ENCODE measurements around the gene TAF11L14.
"Not testable (repeated sequence)": the region's sequence is repeated elsewhere in the genome, so short reads cannot be mapped to it uniquely, and the experiment has no call there.

The TAF11L14 gene

DNA sequence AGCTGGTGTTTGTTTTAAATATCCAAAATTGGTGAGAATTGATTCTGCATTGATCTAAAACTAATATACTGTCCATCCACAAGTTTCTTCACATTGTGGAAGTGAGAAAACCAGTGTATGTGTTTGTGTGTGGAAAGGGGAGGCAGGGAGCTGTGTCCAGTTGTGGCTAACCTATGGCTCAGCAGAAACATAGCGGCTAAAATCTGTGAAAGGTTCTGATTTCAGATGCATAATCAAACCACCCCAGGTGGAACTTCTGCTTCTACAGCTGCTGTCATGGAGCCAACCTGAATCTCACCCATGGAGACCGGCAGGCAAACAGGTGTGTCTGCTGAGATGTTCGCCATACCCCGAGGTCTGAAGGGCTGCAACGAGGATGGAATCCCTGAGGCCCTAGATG is at the start of gene TAF11L14:
Gene TAF11L14, plus strand, starts transcription at position 301 of the 400 bp plus-strand sequence.
- DNase-seq, result no peak

GRCh38 chr5:17585658-17586057 is 48.6 kb upstream of the TAF11L14 start, which contains the start of gene TAF11L7:
Gene TAF11L7 (minus strand): TSS chr5:17585758.
- not testable (repeated sequence) for DNase-seq

DNA sequence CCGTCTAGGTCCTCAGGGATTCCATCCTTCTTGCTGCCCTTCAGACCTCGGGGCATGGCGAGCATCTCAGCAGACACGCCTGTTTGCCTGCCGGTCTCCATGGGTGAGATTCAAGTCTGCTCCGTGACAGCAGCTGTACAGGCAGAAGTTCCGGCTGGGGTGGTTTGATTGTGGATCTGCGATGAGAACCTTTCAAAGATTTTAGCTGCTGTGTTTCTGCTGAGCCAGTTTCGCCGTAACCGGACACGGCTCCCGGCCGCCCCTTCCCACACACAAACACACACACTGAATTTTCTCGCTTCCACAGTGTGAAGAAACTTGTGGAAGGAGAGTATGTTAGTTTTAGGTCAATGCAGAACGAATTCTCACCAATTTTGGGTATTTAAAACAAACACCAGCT is 43.4 kb upstream of the TAF11L14 start, which contains the start of gene TAF11L8:
Gene TAF11L8, minus strand, starts transcription at position 101 of the 400 bp plus-strand sequence.
- not testable (repeated sequence) for DNase-seq

GRCh38 chr5:17594255-17594654 is 40.0 kb upstream of the TAF11L14 start, which contains the start of gene TAF11L9:
Gene TAF11L9 (minus strand): TSS chr5:17594394.
- not testable (repeated sequence) for DNase-seq

DNA sequence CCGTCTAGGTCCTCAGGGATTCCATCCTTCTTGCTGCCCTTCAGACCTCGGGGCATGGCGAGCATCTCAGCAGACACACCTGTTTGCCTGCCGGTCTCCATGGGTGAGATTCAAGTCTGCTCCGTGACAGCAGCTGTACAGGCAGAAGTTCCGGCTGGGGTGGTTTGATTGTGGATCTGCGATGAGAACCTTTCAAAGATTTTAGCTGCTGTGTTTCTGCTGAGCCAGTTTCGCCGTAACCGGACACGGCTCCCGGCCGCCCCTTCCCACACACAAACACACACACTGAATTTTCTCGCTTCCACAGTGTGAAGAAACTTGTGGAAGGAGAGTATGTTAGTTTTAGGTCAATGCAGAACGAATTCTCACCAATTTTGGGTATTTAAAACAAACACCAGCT is 36.5 kb upstream of the TAF11L14 start, which contains the start of gene TAF11L10:
Gene TAF11L10, minus strand, starts transcription at position 101 of the 400 bp plus-strand sequence.
- DNase-seq, result not testable (repeated sequence)

DNA sequence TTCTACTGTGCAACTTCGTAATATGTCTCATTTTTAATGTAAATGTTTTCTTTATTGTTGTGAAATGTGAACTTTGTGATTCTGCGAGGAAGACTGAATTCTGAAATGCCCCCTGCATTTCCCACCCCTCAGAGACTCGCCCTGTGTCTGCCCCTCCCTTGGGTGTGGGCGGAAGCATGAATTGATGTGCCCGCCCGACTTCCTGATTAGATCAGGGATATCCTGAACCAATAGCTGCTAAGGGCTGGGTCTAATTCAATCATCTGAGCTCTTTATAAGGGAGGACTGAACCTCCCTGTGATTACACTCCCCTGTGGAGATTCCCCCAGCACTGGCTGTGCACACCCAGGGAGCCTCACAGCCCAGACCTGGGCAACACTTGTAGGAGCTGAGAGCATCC is 30.4 kb upstream of the TAF11L14 start, which contains the start of gene TAF11L11:
Gene TAF11L11, plus strand, starts transcription at position 304 of the 400 bp plus-strand sequence.
- DNase-seq, result not testable (repeated sequence)

- DNase-seq, result no peak
Observed at GRCh38 chr5:17604951-17605350, 29.3 kb upstream of the TAF11L14 start.

GRCh38 chr5:17607461-17607860 is 26.8 kb upstream of the TAF11L14 start:
- not testable (repeated sequence) for DNase-seq

GRCh38 chr5:17610092-17610491 is 24.2 kb upstream of the TAF11L14 start, which contains the start of gene TAF11L12:
Gene TAF11L12 (plus strand): TSS chr5:17610392.
- not testable (repeated sequence) for DNase-seq

DNA sequence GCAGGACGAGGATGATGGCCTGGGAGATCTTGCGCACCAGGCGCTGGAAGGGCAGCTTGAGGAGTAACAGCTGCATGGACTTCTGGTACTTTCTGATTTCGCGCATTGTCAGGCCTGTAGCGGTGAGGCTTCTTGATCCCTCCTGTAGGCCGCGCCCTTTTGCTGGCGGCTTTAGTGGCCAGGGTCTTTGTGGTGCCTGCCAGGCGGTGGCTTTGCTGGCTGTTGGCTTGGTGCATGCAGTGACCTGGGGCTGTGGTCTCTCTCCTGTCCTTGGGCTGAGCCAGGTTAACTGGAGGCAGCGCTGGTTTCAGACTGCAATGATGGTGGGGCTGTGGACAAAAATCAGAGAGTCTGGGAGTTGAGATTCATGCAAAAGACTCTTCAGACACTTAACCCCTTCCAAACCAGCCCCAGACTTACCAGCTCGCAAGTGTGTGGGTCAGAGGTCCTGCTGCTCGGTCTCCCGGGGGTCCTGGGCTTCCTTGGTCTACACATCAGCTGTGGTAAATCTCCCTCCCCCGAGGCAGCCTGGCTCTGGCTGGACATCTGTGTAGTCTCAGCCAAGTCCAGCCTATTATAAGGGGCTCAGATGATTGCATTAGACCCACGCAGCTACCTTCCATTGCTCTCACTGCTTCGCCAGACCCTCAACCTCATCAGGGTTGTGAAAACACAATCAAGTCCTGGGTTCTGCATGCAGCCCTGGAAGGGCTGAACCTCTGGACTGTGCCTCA is 19.2 kb upstream of the TAF11L14 start:
- no peak for DNase-seq

DNA sequence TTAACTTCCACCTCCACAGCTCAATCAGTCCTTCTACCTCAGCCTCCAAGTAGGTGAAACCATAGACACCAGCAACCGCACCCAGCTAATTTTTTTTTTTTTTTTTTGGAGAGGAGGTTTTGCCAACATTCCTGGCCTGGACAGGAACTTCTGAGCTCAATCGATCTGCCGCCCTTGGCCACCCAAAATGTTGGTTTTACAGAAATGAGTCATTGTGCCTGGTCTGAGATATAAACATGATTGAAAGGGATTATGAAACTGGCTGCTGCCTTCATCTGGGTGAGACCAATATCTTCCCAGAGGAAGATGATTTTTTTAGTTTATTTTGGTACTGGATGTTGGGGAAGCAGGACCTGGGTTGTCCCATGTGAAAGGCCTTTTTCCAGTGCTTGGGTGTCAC is 14.9 kb upstream of the TAF11L14 start:
- no peak for DNase-seq

- no peak for DNase-seq
Observed at GRCh38 chr5:17620627-17621026, 13.6 kb upstream of the TAF11L14 start.

- DNase-seq, result no peak
Observed at GRCh38 chr5:17625686-17626085, 8.6 kb upstream of the TAF11L14 start.

DNA sequence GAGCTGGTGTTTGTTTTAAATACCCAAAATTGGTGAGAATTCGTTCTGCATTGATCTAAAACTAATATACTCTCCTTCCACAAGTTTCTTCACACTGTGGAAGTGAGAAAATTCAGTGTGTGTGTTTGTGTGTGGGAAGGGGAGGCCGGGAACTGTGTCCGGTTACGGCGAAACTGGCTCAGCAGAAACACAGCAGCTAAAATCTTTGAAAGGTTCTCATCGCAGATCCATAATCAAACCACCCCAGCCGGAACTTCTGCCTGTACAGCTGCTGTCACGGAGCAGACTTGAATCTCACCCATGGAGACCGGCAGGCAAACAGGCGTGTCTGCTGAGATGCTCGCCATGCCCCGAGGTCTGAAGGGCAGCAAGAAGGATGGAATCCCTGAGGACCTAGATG is 2.5 kb upstream of the TAF11L14 start, which contains the start of gene TAF11L13:
Gene TAF11L13, plus strand, starts transcription at position 301 of the 400 bp plus-strand sequence.
- DNase-seq, result not testable (repeated sequence)

GRCh38 chr5:17649232-17649631 is 15.0 kb downstream of the TAF11L14 start:
- not testable (repeated sequence) for DNase-seq

- DNase-seq, result not testable (repeated sequence)
Observed at GRCh38 chr5:17655201-17655759, 21.0 kb downstream of the TAF11L14 start.

DNA sequence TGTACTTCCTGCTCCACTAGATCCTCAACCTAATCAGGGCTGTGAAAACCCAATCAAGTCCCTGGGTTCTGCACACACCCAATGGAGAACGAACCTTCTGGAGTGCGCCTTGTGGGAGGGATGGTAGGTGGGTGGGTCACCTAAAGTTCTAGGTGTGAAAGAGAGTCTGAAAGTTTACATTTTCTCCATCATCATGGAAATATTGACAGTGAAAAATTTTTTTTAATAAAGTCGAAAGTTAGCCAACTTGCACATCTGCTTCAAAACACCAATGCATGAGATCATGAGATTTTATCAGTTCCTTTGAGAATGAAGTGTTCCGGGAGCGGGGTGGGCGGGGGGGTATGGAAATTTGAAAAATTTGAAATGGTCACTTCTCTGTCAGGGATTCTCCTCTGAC is 21.7 kb downstream of the TAF11L14 start:
- no peak for DNase-seq

- no peak for DNase-seq
Observed at GRCh38 chr5:17663182-17663581, 28.9 kb downstream of the TAF11L14 start.

- DNase-seq, result no peak
Observed at GRCh38 chr5:17665836-17666235, 31.6 kb downstream of the TAF11L14 start.

GRCh38 chr5:17666726-17667235 is 32.5 kb downstream of the TAF11L14 start:
- no peak for DNase-seq

GRCh38 chr5:17670353-17670752 is 36.1 kb downstream of the TAF11L14 start:
- DNase-seq, result no peak

GRCh38 chr5:17678751-17679324 is 44.6 kb downstream of the TAF11L14 start:
- DNase-seq, result no peak
